ENCODE results near the gene KIF18B. TPM values are rescaled to one million over a fixed set of nuclear protein-coding genes. Genes with fewer than 3 reads are reported as not detected.

The KIF18B gene
- total and polyA plus RNA-seq, 2 donors from 2014 or later, result 0.44 TPM; not detected in 1

DNA sequence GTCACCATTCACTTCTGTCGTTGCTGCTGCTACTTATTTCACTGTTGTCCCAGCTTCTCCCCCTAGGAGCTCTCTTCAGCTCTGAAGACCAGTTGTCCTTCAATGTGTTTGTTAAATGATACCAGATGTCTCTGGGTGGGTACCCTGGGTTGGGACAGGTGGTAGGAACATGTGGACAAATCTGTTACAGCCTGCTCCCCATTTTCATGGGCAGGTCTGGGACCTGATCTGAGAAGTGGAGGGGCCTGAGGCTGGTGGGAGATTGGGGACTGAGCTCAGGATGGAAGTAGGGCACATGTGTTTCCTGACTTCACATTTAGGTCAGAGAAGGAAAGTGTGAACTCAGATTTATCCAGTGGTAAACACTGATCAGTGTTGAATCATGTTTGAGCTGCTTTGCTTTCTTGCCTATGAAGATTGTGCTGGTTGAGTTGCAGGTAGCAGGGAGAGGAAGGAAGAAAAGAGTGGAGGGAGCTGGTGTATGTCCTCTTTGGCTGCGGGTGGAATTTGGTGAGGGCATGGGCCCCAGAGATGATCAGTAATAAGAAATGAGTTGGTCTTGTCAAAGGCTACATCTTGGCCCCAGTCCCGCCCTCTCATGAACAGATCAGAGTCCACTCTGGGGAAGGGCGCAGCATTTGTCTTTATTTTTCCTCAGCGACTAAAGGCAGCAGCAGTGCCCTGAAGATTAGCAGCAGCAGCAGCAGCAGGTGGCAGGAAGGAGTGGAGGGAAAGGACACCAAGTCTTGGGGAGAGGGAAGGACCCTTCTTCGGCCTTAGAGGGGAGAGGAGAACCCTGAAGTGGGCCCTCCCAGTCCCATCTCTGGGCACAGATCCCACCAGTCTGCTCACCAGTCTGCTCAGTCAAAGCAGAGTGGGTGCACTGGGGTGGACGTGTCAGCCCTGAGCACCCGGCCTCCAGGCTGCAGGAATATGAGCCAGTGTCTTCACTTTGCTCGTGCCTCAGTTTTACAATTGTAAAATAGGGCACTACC lies 42.3 kb downstream of the KIF18B start:
- Histone ChIP-seq H3K9ac (ENCODE audit: low read length in 3 of 3) (no peak overlapping the region), H3K27me3 (ENCODE audit: control insufficient read depth, insufficient read depth, low read length) (no peaks in the 10 kb centered on the region), H3K27ac (ENCODE audit: low read depth in 2 of 2, low read length in 2 of 2) (no peak overlapping the region), H3K4me1 (ENCODE audit: control insufficient read depth in 2 of 3, insufficient read depth in 2 of 3, low read depth in 1 of 3, low read length in 3 of 3) (peaks cover 0 to 13% (median 0%) of the 10 kb centered on the region in 3 donors), H3K4me3 (ENCODE audit: low read length in 3 of 3) (no peak overlapping the region), H3K36me3 (ENCODE audit: control insufficient read depth in 2 of 3, insufficient read depth in 3 of 3, low read length in 3 of 3) (peaks cover 0 to 2% (median 0%) of the 10 kb centered on the region in 3 donors), H3K9me3 (ENCODE audit: control insufficient read depth in 2 of 3, insufficient read depth in 1 of 3, low read length in 3 of 3) (no peaks in the 10 kb centered on the region)
- DNase-seq (no peak), FAIRE-seq (no peak)
- intact Hi-C loops (cut with DNase I), result no loop called here
- TF ChIP-seq, protein P1, sequence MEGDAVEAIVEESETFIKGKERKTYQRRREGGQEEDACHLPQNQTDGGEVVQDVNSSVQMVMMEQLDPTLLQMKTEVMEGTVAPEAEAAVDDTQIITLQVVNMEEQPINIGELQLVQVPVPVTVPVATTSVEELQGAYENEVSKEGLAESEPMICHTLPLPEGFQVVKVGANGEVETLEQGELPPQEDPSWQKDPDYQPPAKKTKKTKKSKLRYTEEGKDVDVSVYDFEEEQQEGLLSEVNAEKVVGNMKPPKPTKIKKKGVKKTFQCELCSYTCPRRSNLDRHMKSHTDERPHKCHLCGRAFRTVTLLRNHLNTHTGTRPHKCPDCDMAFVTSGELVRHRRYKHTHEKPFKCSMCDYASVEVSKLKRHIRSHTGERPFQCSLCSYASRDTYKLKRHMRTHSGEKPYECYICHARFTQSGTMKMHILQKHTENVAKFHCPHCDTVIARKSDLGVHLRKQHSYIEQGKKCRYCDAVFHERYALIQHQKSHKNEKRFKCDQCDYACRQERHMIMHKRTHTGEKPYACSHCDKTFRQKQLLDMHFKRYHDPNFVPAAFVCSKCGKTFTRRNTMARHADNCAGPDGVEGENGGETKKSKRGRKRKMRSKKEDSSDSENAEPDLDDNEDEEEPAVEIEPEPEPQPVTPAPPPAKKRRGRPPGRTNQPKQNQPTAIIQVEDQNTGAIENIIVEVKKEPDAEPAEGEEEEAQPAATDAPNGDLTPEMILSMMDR (IDR thresholded peaks at IDR 0.05; ENCODE audit: borderline replicate concordance, extremely low read depth, insufficient read depth), result no peak

DNA sequence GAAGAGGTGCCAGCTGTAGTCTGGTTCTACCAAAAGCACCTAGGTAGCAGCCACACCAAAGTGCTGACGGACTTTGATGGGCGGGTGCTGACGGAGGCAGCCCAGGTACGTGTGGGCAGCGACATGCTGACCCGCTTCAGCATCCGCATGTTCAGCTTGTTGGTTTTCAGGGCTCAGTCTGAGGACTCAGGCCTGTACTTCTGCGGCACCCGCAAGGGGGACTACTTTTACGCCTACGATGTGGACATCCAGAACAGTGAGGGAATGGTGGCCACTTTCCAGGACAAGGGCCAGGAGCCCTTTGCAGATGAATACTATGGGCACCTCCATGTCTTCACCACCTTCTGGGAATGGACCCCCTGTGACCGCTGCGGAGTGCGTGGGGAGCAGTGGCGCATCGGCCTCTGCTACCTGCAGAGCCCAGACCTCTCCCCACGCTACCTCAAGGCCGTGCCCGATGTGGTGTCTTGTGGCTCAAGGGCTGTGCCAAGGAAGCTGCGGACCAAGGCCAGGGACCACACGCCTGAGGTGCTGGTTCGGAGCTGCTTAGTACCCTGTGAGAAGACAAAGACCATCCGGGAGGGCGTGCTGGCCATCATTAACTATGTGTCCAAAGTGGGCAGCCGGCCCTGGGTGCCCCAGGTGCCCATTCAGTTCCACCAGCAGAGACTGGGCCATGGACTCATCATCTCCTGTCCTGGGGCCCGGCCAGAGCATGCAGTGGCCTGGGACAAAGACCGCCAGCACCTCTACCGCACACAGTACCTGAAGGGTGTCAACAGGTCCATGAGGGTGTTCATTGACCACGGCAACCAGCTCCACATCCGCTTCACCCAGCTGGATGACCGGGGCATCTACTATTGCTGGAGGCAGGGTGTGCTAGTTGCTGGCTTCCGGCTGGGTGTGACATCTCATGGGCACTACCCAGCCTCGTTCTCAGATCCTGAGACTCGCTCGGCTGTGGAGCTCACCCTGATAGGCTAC lies 43.3 kb downstream of the KIF18B start:
- Histone ChIP-seq H3K9me3 (ENCODE audit: control insufficient read depth in 2 of 3, insufficient read depth in 1 of 3, low read length in 3 of 3) (no peaks in the 10 kb centered on the region), H3K4me1 (ENCODE audit: control insufficient read depth in 2 of 3, insufficient read depth in 2 of 3, low read depth in 1 of 3, low read length in 3 of 3) (peaks cover 0 to 19% (median 2%) of the 10 kb centered on the region in 3 donors), H3K27ac (ENCODE audit: low read depth in 2 of 2, low read length in 2 of 2) (no peak overlapping the region), H3K4me3 (ENCODE audit: low read length in 3 of 3) (no peak overlapping the region), H3K9ac (ENCODE audit: low read length in 3 of 3) (no peak overlapping the region), H3K36me3 (ENCODE audit: control insufficient read depth in 2 of 3, insufficient read depth in 3 of 3, low read length in 3 of 3) (peaks cover 0 to 2% (median 0%) of the 10 kb centered on the region in 3 donors), H3K27me3 (ENCODE audit: control insufficient read depth, insufficient read depth, low read length) (no peaks in the 10 kb centered on the region)
- DNase-seq (no peak), FAIRE-seq (no peak)
- intact Hi-C loops (cut with DNase I), result no loop called here
- TF ChIP-seq, protein P1 (IDR thresholded peaks at IDR 0.05; ENCODE audit: borderline replicate concordance, extremely low read depth, insufficient read depth), result no peak

DNA sequence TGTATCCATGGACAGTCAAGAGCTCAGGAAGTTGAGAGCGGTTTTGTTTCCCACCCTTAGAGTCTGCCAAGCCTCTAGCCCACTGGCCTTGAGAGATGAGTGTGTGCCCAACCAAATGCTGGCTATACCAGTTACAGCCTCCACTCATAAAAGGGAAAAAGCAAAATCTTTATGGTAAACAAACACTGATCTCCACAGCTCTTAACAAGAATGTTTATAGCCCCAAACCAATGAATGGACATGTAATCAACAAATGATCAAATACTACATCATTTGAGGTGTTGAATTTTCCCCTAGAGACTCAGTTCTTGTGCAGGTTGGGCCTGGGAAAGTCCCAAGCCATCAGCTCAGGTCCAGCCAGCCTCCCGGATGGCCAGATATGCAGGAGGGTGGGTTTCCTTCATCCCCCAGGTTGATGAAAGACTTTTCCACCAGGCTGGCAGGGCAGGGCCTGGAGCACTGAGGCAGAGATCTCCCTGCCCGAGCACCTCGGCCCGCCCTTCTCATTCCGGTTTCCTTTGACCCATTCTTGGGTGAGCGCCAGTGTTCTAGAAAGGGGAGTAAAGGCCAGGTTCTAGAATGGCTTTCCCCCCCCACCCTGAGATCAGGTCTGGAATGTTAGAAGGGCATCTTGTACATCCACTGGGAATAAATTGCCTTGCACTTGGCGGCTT lies 44.4 kb downstream of the KIF18B start:
- H3K36me3 ChIP-seq (ENCODE audit: control insufficient read depth in 2 of 3, insufficient read depth in 3 of 3, low read length in 3 of 3), result peaks cover 0 to 2% (median 0%) of the 10 kb centered on the region in 3 donors
- DNase-seq (no peak), FAIRE-seq (no peak)
- no peak overlapping the region for H3K9ac ChIP-seq (ENCODE audit: low read length in 3 of 3)
- no peak overlapping the region for H3K27ac ChIP-seq (ENCODE audit: low read depth in 2 of 2, low read length in 2 of 2)
- H3K27me3 ChIP-seq (ENCODE audit: control insufficient read depth, insufficient read depth, low read length), result no peaks in the 10 kb centered on the region
- H3K9me3 ChIP-seq (ENCODE audit: control insufficient read depth in 2 of 3, insufficient read depth in 1 of 3, low read length in 3 of 3), result no peaks in the 10 kb centered on the region
- H3K4me1 ChIP-seq (ENCODE audit: control insufficient read depth in 2 of 3, insufficient read depth in 2 of 3, low read depth in 1 of 3, low read length in 3 of 3), result peaks cover 0 to 19% (median 6%) of the 10 kb centered on the region in 3 donors
- TF ChIP-seq, protein P1 (IDR thresholded peaks at IDR 0.05; ENCODE audit: borderline replicate concordance, extremely low read depth, insufficient read depth), result no peak
- H3K4me3 ChIP-seq (ENCODE audit: low read length in 3 of 3), result no peak overlapping the region
- intact Hi-C loops (cut with DNase I), result no loop called here
